ENCODE results near the gene BRPF1. TPM values are rescaled to one million over a fixed set of nuclear protein-coding genes. Genes with fewer than 3 reads are reported as not detected.

BRPF1 gene
- total RNA-seq, 2 experiments from 2014 or later = 23.7 to 25.6 TPM

DNA sequence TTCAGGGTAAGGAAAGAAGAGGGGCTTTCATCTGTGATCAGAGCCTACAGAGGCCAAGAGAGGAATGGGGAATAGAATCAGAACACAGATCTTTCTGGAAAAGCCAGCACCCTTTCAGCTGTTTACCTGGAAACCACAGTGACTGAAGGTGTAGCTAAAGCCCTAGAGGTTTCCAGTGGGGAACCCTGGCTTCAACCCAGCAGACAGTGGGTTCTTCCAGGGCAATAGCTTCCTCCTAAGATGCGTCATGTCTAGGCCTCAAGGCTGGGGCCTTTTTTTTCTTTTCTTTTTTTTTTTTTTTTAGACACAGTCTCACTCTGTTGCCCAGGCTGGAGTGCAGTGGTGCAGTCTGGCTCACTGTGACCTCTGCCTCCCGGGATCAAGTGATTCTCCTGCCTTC lies 31.0 kb upstream of the BRPF1 start:
- DNase-seq = no peak
- Mint-ChIP-seq H3K4me3 (no peak overlapping the region), H3K36me3 (ENCODE audit: low read depth) (peaks cover 68% of the 10 kb centered on the region), H3K4me1 (ENCODE audit: low read depth) (peaks cover 12% of the 10 kb centered on the region), H3K9me3 (no peaks in the 10 kb centered on the region), H3K27me3 (peaks cover 21% of the 10 kb centered on the region), H3K27ac (no peak overlapping the region)
- Histone ChIP-seq H3K36me3 (ENCODE audit: insufficient read depth, low read length) (peaks cover 53% of the 10 kb centered on the region), H3K4me1 (ENCODE audit: insufficient read depth, low read length) (peaks cover 14% of the 10 kb centered on the region), H3K27me3 (ENCODE audit: control insufficient read depth in 1 of 2, insufficient read depth in 2 of 2, low read length in 2 of 2) (peaks cover 15 to 17% of the 10 kb centered on the region in 2 experiments), H3K9me3 (ENCODE audit: control insufficient read depth in 1 of 2, insufficient read depth in 1 of 2, low read length in 2 of 2) (peaks cover 0 to 17% of the 10 kb centered on the region in 2 experiments), H3K27ac (ENCODE audit: low read depth in 1 of 2, low read length in 2 of 2) (no peak overlapping the region), H3K4me3 (ENCODE audit: low read length) (no peak overlapping the region)
- intact Hi-C loops (cut with DNase I, micrococcal nuclease) = no loop called here
- TF ChIP-seq, protein P1, sequence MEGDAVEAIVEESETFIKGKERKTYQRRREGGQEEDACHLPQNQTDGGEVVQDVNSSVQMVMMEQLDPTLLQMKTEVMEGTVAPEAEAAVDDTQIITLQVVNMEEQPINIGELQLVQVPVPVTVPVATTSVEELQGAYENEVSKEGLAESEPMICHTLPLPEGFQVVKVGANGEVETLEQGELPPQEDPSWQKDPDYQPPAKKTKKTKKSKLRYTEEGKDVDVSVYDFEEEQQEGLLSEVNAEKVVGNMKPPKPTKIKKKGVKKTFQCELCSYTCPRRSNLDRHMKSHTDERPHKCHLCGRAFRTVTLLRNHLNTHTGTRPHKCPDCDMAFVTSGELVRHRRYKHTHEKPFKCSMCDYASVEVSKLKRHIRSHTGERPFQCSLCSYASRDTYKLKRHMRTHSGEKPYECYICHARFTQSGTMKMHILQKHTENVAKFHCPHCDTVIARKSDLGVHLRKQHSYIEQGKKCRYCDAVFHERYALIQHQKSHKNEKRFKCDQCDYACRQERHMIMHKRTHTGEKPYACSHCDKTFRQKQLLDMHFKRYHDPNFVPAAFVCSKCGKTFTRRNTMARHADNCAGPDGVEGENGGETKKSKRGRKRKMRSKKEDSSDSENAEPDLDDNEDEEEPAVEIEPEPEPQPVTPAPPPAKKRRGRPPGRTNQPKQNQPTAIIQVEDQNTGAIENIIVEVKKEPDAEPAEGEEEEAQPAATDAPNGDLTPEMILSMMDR (IDR thresholded peaks at IDR 0.05) = no peak
- CTCF ChIA-PET = no interaction called here
- POLR2A ChIA-PET = no interaction called here
- no peak for ATAC-seq (ENCODE audit: poor library complexity)

DNA sequence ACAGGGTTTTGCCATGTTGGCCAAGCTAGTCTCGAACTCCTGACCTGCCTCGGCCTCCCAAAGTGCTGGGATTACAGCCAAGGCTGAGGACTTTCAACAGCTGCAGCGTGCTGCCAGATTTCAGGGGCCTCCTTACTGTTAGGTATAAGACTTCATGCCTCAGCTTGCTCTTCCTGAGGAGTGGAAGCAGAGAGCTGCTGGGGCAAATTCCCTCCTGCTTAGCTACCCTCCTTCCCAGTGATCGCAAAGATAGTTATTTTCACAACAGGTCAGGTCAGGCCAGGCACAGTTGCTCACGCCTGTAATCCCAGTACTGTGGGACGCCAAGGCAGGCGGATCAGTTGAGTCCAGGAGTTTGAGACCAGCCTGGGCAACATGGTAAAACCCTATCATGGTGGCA lies 30.5 kb upstream of the BRPF1 start:
- peaks cover 64% of the 10 kb centered on the region for H3K36me3 Mint-ChIP-seq (ENCODE audit: low read depth)
- DNase-seq = no peak
- TF ChIP-seq, protein P1 (IDR thresholded peaks at IDR 0.05) = no peak
- Histone ChIP-seq H3K4me1 (ENCODE audit: insufficient read depth, low read length) (peaks cover 14% of the 10 kb centered on the region), H3K36me3 (ENCODE audit: insufficient read depth, low read length) (peaks cover 49% of the 10 kb centered on the region), H3K27ac (ENCODE audit: low read depth in 1 of 2, low read length in 2 of 2) (no peak overlapping the region), H3K9me3 (ENCODE audit: control insufficient read depth in 1 of 2, insufficient read depth in 1 of 2, low read length in 2 of 2) (peaks cover 0 to 17% of the 10 kb centered on the region in 2 experiments), H3K4me3 (ENCODE audit: low read length) (no peak overlapping the region), H3K27me3 (ENCODE audit: control insufficient read depth in 1 of 2, insufficient read depth in 2 of 2, low read length in 2 of 2) (peaks cover 15 to 17% of the 10 kb centered on the region in 2 experiments)
- intact Hi-C loops (cut with DNase I, micrococcal nuclease) = no loop called here
- no peak for ATAC-seq (ENCODE audit: poor library complexity)
- no peaks in the 10 kb centered on the region for H3K9me3 Mint-ChIP-seq
- peaks cover 26% of the 10 kb centered on the region for H3K27me3 Mint-ChIP-seq
- H3K4me1 Mint-ChIP-seq (ENCODE audit: low read depth) = peaks cover 12% of the 10 kb centered on the region
- no peak overlapping the region for H3K4me3 Mint-ChIP-seq
- H3K27ac Mint-ChIP-seq = no peak overlapping the region
- ChIA-PET POLR2A (no interaction called here), CTCF (no interaction called here)

DNA sequence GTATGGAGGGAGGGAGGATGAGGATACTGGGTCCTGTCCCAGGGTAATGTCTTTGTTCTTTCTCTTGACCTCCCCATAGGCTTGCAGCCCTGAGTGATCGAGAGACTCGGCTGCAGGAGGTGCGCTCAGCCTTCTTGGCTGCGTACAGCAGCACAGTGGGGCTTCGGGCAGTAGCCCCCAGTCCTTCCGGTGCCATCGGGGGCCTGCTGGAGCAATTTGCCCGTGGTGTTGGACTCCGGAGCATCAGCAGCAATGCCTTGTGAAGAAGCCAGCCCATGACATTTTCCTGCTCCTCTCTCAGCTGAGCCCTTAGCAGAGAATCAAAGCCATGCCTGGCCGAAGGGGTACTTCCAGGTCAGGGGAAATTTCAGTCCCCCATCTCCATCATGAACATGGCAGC lies 29.8 kb upstream of the BRPF1 start:
- POLR2A ChIA-PET = interaction anchor here (1.7 kb wide), 1 partner anchor 29 kb away, joined by 5 read pairs; the partner anchor contains the start of gene BRPF1
- no peak overlapping the region for H3K27ac Mint-ChIP-seq
- Histone ChIP-seq H3K27me3 (ENCODE audit: control insufficient read depth in 1 of 2, insufficient read depth in 2 of 2, low read length in 2 of 2) (peaks cover 15 to 17% of the 10 kb centered on the region in 2 experiments), H3K4me3 (ENCODE audit: low read length) (no peak overlapping the region), H3K9me3 (ENCODE audit: control insufficient read depth in 1 of 2, insufficient read depth in 1 of 2, low read length in 2 of 2) (peaks cover 0 to 17% of the 10 kb centered on the region in 2 experiments), H3K4me1 (ENCODE audit: insufficient read depth, low read length) (peaks cover 14% of the 10 kb centered on the region), H3K36me3 (ENCODE audit: insufficient read depth, low read length) (peaks cover 44% of the 10 kb centered on the region), H3K27ac (ENCODE audit: low read depth in 1 of 2, low read length in 2 of 2) (no peak overlapping the region)
- H3K4me3 Mint-ChIP-seq = no peak overlapping the region
- CTCF ChIA-PET = no interaction called here
- H3K36me3 Mint-ChIP-seq (ENCODE audit: low read depth) = peaks cover 57% of the 10 kb centered on the region
- DNase-seq (no peak), ATAC-seq (ENCODE audit: poor library complexity) (no peak)
- intact Hi-C loops (cut with DNase I, micrococcal nuclease) = no loop called here
- no peaks in the 10 kb centered on the region for H3K9me3 Mint-ChIP-seq
- TF ChIP-seq, protein P1 (IDR thresholded peaks at IDR 0.05) = no peak
- peaks cover 12% of the 10 kb centered on the region for H3K4me1 Mint-ChIP-seq (ENCODE audit: low read depth)
- H3K27me3 Mint-ChIP-seq = peaks cover 33% of the 10 kb centered on the region
